Osteocyte (in vitro differentiated cells): ENCODE measurements around the gene CD300H. TPM values are rescaled to one million over a fixed set of nuclear protein-coding genes. Genes with fewer than 3 reads are reported as not detected.

Experiments
- DNase-seq: peaks from one replicate; pipeline ENCODE4 v3.0.0; 2021; ENCODE audit warnings: mixed read lengths; ENCODE audit not compliant: unreplicated experiment; ENCODE audit errors: extremely low spot score
- H3K27ac Mint-ChIP-seq: one replicate; pipeline ENCODE4 v1.8.0; 2021; ENCODE audit warnings: mild to moderate bottlenecking, mixed read lengths; ENCODE audit not compliant: unreplicated experiment
- H3K27me3 Mint-ChIP-seq: one replicate; pipeline ENCODE4 v1.8.0; 2021; ENCODE audit warnings: mixed read lengths; ENCODE audit not compliant: unreplicated experiment
- H3K36me3 Mint-ChIP-seq: one replicate; pipeline ENCODE4 v1.8.0; 2021; ENCODE audit warnings: mixed read lengths; ENCODE audit not compliant: unreplicated experiment
- H3K4me1 Mint-ChIP-seq: one replicate; pipeline ENCODE4 v1.8.0; 2021; ENCODE audit warnings: mixed read lengths; ENCODE audit not compliant: unreplicated experiment
- H3K4me3 Mint-ChIP-seq: one replicate; pipeline ENCODE4 v1.8.0; 2021; ENCODE audit warnings: mild to moderate bottlenecking, moderate library complexity, mixed read lengths; ENCODE audit not compliant: unreplicated experiment
- H3K9me3 Mint-ChIP-seq: one replicate; pipeline ENCODE4 v1.8.0; 2021; ENCODE audit warnings: mixed read lengths; ENCODE audit not compliant: unreplicated experiment
- CTCF ChIP-seq: fragments of 200-600 bp; sonication (generic); IDR thresholded peaks from 2 replicates; pipeline ENCODE4 v1.5.0; 2021; ENCODE audit warnings: antibody characterized with exemption, mild to moderate bottlenecking, moderate library complexity
- total RNA-seq: library from RNA; stranded (reverse); gene quantifications from 2 replicates; pipeline ENCODE4 v1.2.1, GENCODE V29; 2021

Gene CD300H
- total RNA-seq, 1 donor from 2014 or later = not detected

GRCh38 chr17:74547264-74547663, 20.0 kb downstream of the CD300H start:
- Mint-ChIP-seq H3K4me1 (no peaks in the 10 kb centered on the region), H3K27ac (no peak overlapping the region), H3K27me3 (peaks cover 2% of the 10 kb centered on the region), H3K4me3 (no peak overlapping the region), H3K9me3 (no peaks in the 10 kb centered on the region), H3K36me3 (no peaks in the 10 kb centered on the region)
- DNase-seq = no peak
- TF ChIP-seq CTCF = no peak

GRCh38 chr17:74546586-74546985, 20.7 kb downstream of the CD300H start:
- H3K36me3 Mint-ChIP-seq = no peaks in the 10 kb centered on the region
- H3K27ac Mint-ChIP-seq = no peak overlapping the region
- peaks cover 3% of the 10 kb centered on the region for H3K27me3 Mint-ChIP-seq
- H3K9me3 Mint-ChIP-seq = no peaks in the 10 kb centered on the region
- TF ChIP-seq CTCF = no peak
- no peak overlapping the region for H3K4me3 Mint-ChIP-seq
- no peak for DNase-seq
- H3K4me1 Mint-ChIP-seq = no peaks in the 10 kb centered on the region

GRCh38 chr17:74545843-74546230, 21.5 kb downstream of the CD300H start, which contains the start of gene CD300C:
Gene CD300C (minus strand): TSS chr17:74546115. CDS start chr17:74545782, 333 bp downstream.
- no peak for DNase-seq
- no peak within 1 kb of the TSS for H3K27ac Mint-ChIP-seq
- no peaks in the 10 kb centered on the region for H3K9me3 Mint-ChIP-seq

GRCh38 chr17:74544991-74545842, 22.1 kb downstream of the CD300H start:
- DNase-seq = no peak
- Mint-ChIP-seq H3K9me3 (no peaks in the 10 kb centered on the region), H3K27me3 (peaks cover 3% of the 10 kb centered on the region), H3K4me3 (no peak overlapping the region), H3K36me3 (no peaks in the 10 kb centered on the region), H3K27ac (no peak overlapping the region), H3K4me1 (no peaks in the 10 kb centered on the region)
- TF ChIP-seq CTCF = no peak

More at GRCh38 chr17:74545843-74546230, 21.5 kb downstream of the CD300H start, which contains the start of gene CD300C:
- no peaks in the 10 kb centered on the region for H3K4me1 Mint-ChIP-seq
- no peak for TF ChIP-seq CTCF
- peaks cover 3% of the 10 kb centered on the region for H3K27me3 Mint-ChIP-seq
- H3K4me3 Mint-ChIP-seq = no peak within 1 kb of the TSS
- no peaks in the 10 kb centered on the region for H3K36me3 Mint-ChIP-seq
